ENCODE measurements around the gene GCM1.
A peak's percentile ranks its signal among the peaks of the same experiment; 100 is the strongest.
"Not testable (repeated sequence)": the region's sequence is repeated elsewhere in the genome, so short reads cannot be mapped to it uniquely, and the experiment has no call there.

GCM1 gene, protein sequence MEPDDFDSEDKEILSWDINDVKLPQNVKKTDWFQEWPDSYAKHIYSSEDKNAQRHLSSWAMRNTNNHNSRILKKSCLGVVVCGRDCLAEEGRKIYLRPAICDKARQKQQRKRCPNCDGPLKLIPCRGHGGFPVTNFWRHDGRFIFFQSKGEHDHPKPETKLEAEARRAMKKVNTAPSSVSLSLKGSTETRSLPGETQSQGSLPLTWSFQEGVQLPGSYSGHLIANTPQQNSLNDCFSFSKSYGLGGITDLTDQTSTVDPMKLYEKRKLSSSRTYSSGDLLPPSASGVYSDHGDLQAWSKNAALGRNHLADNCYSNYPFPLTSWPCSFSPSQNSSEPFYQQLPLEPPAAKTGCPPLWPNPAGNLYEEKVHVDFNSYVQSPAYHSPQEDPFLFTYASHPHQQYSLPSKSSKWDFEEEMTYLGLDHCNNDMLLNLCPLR

DNA sequence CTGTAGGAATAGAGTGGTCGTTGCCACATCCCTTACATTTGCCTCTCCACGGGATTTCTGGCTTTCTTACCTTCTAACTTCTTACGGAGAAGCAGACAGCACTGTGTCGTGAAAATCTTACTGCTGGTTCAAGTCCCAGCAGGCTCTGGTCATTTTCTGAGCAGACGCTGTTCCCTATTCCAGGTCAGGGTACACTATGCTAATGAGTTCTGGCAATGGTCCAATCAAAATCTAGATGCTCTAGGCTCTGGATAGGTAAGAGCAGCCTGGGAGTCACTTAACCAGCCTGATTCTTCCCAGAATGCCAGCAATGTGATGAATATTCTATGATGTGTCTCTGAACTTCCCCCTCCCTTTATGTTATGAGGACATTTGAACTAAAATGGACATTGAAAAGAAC lies at the start of gene GCM1:
Gene GCM1, minus strand, starts transcription at position 158 of the 400 bp plus-strand sequence. CDS start 3,209 bp downstream, outside the sequence.
- FAIRE-seq: no peak

DNA sequence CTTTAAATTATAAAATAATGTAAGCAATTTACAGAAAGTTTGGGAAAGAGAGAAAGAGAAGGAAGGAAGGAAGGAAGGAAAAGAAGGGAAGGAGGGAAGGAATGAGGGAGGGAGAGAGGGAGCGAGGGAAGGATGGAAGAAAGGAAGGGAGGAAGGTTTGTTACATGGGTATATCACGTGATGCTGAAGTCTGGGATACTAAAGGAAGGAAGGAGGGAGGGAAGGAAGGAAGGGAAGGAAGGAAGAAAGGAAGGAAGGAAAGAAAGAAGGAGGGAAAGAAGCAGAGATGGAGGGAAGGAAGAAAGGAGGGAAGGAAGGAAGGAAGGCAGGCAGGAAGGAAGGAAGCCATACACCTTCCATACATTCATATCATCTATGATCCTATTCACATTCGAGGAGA lies 48.9 kb upstream of the GCM1 start:
- FAIRE-seq: no peak

DNA sequence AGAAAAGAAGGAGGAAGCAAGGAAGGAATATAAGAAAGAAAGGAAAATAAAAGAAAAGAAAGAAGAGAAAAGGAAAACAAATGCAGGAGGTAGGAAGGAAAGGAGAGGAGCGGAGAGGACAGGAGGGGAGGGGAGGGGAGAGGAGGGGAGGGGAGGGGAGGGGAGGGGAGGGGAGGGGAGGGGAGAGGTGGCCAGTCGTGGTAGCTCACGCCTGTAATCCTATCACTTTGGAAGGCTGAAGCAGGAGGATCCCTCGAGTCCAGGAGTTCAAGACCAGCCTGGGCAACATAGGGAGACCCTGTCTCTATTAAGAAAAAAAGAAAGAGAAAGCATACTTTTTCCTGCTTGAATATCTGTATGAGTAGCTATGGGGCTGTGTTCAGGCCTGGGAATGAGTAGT lies 46.4 kb upstream of the GCM1 start:
- FAIRE-seq: no peak

DNA sequence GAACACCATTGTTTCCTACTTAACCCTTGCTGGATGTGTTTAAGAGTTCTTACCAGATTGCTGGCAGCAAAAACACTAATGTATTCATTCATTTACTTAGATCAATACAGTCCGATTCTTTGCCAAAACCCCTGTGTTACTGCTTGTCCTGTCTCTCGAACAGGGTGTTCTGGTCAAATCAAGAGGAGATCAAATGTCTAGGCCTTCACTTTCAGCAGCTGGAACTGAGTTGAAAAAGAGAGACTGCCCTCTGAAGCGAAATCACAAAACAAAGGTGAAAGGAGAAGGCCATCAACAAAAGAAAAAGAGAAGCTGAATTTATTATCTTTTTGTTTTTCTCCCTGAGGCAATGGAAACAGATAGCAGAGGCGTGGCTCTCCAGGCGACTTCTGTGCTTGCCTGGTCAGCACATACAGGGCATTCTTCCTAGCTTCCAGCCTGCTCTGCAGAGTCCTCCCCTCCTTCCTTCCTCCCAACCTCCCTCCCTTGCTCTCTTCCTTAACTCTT lies 44.1 kb upstream of the GCM1 start:
- FAIRE-seq: no peak

DNA sequence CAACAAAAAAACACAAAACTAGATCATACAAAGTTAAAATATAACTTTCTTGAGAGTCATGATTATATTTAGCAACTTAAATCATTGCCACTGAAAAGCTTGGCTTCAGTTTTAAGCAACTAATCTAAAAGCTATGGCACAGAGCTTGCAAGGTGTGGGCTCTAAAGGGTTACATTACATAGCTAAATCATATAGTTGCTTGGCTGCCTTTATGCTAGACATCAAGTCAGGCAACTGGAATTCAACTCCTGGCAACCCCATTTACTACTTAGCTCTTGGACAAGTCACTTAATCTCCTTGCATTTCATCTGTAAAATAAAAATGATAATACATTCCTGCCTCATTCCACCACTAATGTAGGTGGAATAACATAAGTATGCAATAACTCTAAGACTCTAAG lies 40.9 kb upstream of the GCM1 start:
- FAIRE-seq: no peak

DNA sequence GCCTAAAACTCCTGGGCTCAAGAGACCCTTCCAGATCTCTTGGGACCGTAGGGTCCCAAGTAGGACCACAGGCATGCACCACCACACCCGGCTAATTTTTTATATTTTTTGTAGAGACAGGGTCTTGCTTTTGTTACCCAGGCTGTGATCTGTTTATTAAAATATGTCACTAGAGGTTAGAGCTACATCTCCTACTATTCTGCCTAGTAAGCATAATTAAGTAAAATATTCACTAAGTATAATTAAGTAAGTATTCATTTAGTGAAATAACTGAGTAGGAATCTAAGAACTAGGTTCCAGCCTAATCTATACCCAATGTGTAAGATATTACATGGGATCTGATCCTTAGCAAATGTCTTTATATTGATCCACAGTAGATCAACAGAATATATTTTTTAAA lies 40.2 kb upstream of the GCM1 start:
- FAIRE-seq: no peak

DNA sequence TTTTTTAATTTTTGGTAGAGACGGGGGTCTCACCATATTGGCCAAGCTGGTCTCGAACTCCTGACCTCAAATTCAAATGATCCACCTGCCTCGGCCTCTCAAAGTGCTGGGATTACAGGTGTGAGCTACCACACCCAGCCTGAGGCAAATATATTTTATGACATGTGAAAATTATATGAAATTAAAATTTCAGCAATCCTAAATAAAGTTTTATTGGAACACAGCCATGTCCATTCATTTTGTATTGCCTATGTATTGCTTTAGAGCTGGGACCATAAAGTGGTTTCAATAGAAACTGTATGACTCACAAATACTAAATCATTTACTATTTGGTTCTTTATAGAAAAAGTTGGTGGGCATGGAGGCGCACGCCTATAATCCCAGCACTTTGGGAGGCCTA lies 32.0 kb upstream of the GCM1 start:
- no peak for FAIRE-seq

DNA sequence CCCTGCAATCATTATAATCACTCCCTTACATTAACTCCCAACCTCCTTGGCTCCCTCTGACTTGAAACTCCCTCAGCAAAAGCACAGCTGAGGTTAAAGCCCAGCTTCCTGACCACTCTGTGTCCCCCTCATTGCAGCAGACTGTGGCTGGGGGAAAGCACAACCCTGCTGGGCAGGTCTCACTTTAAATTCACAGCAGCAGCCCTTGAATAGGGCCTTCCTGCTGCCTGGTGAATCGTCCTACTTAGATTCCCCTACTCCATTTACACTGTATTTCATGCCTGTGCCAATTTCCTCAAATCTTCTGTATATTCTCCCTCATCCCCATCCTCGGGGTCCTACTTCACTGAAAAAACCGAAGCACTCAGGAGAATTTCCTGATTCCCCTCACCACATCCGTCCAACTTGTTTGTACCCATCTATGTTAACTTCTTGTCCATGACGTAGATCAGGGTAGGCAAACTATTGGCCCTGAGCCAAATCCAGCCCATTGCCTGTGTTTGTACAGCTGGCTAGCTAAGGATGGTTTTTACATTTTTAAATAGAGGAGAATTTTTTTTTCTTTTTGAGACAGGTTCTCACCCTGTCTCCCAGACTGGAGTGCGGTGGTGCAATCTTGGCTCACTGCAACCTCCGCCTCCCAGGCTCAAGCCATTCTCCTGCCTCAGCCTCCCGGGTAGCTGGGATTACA lies 31.5 kb upstream of the GCM1 start:
- FAIRE-seq: no peak

DNA sequence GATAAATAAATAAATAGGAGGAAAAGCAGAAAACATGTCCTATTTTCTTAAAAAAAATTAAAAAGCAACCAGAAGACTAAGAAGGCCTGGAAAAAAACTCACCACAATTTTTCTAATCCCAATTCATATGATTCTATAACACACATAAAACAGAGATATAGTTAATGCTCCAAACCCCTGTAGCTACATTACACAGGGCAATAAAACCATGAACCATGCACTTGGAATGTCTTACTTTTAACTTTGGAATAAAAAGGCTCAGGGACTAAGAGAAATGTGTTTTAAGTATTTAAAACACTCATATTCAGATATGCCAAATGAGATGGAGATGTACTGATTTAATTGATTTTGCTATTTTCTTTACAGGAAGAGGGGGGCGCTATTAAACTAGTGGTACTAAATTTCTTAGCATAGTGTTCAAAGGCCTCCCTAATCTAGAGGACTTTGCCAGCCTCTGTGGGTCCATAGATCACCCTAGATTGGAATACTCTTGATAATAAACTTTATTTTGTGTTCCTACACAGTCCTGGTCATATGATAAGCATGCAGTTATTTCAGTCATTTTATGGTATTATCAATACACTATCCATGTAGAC lies 30.3 kb upstream of the GCM1 start:
- no peak for FAIRE-seq

DNA sequence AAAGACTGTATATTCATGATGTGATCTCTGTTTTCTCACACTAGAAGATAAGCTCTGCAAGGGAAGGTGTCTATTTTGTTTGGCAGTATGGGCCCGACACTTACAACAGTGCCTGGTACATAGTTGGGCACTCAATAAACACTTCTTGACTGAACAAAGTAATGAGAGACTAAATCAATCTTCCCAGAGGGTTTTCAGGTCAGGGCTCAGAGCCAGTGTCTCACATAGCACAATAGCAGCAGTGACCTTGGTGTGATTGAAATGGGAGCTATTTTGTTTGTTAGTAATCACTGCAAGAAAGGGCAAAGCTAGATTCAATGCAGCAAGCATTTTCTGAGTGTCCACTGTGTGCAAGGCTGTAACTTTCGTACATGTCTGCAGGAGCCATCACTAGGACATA lies 26.4 kb upstream of the GCM1 start:
- FAIRE-seq: no peak

DNA sequence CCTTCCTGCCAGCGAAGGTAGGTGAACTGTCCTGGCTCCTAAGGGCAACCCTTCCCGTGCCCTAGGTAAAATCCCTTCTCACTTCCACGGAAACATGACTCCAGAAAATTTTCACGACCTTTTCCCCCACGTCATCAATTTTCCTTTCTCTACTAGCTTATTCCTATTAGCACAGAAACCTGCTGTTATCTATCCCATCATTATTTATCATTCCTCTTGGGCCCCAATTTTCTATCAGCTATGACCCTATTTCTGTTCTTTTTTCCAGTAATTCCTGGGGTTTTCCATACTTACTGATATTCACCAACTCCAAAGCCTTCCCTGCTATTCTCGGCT lies 23.8 kb upstream of the GCM1 start:
- FAIRE-seq: no peak

DNA sequence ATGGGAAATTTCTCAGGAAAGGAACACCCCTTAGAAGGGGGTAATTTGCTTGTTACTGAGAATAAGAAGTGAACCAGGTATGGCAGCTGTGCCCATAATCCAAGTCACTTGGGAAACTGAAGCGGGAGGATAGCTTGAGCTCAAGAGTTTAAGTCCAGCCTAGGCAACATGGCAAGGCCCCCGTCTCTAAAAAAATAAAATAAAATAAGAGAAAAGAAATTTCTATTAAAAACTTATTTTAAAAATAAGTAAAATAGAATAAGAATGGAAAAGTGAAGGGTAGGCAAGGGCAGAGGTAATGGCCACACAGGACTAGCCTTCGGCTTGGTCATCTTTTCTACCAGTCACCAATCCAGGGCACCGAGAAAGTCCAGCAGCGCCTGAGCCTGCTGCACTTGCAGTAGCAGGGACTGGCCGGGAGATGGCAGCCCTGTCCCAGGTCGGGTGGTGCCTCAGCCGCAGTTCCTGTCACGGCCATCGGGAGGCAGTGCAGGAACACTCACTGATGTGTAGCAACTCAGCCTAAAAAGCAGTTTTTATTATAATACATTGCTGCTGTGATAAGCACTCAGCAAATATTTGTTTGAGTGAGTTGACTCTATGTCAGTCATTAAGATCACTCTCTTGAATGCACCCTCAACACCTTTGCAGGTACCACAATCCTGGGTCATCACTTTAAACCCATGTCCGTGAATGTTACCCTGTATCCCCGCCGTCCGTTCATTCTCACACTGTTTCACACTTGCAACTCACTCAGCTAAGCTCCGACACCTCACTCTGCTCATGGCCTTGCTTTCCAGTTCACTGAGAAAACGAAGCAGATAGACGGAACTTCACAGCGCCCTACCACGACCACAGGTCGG lies 23.2 kb upstream of the GCM1 start:
- FAIRE-seq: peak; percentile 43

DNA sequence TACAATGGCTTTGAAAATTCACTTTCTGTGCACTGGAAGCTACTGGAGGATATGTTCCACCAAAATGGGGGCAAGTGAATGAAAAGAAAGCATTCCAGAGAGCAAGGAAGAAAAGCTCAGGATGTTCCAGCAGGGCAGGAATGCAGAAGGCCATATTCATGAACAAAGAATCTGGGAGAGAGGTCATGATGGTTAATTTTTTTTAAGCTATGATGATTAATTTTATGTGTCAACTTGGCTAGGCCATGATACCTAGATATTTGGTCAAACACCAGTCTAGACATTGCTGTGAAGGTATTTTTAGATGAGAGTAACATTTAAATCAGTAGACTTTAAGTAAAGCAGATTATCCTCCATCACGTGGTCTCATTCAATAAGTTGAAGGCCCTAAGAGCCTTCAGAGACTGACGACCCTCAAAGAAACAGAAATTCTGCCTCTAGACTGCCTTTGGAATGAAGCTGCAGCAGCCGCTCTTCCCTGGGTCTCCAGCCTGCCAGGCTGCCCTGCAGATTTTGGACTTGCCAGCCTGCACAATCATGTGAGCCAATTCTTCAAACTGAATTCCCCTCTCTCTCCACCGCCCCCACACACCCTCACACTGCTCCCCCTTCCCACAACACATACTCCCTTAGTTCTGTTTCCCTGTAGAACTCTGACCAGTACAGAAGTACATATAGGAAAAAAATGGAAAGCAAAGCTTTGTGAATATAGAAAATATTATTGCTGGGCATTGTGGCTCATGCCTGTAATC lies 20.1 kb upstream of the GCM1 start:
- FAIRE-seq: no peak

DNA sequence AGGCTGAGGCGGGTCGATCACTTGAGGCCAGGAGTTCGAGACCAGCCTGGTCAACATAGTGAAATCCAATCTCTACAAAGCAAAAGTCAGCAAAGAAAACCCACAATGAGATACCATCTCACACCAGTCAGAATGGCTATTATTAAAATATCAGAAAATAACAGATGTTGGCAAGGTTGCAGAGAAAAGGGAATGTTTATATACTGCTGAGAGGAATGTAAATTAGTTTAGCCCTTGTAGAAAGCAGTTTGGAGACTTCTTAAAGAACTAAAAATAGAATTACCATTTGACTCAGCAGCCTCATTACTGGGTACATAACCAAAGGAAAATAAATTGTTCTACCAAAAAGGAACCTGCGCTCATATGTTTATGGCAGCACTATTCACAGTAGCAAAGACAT lies 16.7 kb upstream of the GCM1 start:
- FAIRE-seq: no peak

DNA sequence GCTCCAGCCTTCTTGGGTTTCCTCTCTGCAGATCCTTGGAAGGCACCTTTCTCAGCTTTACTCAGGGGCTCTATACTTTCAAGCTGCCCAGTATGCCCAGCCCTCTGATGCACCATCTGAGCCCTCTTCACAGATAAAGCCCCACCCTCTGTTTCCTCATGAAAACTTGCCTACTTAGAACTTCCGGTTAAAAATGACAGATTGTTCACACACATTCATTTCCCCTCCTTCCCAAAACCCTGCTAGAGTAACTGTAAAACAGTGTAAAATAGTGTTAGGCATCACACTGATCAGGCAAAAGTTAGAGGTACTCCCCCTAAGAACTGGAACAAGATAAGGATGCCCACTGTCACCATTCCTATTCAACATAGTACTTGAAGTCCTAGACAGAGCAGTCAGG lies 14.0 kb upstream of the GCM1 start:
- FAIRE-seq: no peak

DNA sequence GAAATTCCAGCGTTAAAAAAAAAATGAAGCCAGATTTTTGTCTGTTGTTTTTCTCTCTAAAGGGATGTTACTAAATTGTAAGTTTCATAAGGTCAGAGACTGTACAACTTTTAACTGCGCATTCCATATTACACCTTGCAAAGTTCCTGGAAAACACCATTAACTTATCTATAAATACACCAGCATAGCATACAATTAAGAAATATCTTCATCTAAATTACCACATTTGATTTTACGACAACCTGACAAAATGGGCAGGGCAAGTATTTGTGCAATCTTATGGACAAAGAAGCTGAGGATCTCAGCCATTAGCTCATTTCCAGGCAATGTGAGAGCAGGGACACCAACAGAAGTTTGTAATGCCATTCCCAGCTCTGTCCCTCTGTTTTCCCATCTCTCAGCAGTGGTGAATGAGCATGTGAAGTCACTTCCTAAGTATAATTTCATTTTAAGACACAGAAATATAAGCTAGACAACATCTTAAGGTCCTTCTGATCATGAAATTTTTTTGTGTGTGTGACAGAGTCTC lies 12.9 kb upstream of the GCM1 start:
- no peak for FAIRE-seq

DNA sequence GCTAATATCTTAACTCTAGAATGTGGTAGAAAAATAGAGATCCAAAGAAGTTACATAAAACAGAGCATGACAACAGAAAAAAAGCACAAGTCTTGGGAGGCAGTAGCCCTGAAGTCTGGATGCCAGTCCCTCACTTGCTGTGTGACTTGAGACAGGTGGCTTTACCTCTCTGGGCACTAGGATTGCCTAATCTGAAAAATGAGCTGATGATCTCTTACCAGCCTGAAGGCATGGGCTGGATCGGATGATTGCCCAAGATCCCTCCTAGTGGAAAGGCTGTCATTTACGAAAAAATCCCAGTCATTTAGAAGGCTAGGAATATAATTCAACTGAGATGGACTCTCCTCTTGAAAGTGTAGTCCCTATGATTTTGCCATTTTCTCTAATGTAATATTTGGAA lies 10.9 kb upstream of the GCM1 start:
- no peak for FAIRE-seq

DNA sequence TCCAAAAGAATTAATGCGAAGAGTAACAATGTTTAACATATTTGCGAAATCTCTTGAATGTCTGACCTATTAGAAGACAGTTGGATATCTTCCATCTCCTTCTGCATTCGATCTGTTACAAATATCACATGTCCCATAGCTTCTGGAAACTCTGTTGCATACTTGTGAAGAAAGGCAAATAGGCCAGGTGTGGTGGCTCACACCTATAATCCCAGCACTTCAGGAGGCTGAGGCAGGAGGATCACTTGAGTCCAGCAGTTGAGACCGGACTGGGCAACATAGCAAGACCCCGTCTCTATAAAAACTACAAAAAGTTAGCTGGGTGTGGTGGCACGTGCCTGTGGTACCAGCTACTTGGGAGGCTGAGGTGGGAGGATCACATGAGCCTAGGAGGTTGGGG lies 9.4 kb upstream of the GCM1 start:
- not testable (repeated sequence) for FAIRE-seq

DNA sequence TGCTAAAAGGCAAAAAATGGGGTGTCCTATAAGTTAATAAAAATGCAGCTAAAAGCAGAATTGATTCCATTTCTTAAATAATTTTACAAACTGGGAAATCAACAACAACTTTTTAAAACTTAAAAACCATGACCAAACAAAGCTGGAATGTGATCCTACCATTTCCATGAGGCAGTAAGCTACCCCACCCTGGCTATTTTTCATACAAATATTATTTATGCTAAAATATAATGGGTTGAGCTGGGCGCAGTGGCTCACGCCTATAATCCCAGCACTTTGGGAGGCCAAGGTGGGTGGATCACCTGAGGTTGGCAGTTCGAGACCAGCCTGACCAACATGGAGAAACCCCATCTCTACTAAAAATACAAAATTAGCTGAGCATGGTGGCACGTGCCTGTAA lies 6.6 kb upstream of the GCM1 start:
- FAIRE-seq: not testable (repeated sequence)

DNA sequence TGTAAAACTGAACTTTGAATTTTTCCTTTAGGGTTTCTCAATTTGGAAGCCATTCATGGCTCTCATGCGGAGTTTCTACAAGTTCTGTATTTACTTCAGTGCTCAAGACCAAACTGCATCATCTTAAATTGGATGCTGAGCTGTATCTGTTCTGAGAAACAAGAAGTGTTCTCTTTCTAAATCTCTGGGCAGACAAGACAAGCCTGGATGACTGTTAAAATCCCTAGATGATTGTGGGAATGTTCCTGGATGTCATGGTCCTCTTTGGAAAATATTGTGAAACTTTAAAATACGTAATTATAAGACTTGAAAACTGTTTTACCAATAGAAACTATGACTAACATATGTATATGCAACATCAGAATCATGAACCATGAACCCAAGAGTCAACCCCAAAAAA lies 6.2 kb upstream of the GCM1 start:
- no peak for FAIRE-seq

DNA sequence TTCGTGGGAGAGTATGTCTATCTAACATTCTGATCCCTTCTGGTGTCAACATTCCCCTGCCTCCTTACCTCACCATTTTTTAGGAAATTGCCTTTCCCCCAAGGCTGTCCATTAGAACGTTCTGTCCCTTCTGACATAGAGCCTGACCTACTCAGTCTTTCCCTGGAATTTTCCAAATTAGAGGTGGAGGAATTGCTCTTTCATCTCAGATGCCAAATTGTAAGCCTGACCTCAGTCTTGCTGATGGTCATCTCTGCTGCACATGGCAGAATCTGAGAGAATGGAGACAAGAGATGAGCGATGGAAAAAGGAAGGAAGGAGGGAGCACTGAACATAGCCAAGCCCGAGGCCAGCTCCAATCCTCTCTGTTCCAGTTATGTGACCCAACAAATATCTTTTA lies 5.4 kb upstream of the GCM1 start:
- no peak for FAIRE-seq

DNA sequence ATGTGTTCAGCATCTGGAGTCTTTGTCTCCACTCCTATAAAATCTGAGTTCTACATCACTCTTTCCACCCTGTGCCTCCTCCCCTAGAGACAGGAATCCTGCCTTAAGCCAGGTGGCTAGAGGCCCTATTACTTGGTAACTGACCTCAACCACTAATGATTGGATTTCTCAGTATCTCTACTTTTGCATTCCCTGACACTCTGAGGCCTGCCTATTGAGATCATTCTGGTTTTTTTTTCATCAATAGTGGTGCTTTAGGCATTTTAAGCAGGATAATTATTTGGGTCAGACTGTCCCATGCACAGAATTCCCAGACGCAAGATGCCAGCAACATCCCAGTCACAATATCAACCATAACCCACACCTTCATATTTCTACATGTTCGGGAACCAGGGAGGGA lies 3.9 kb upstream of the GCM1 start:
- no peak for FAIRE-seq
